GM18520 (cell line): ENCODE results near the gene CDS2.

Source experiments
- ATAC-seq: cut with Tn5 transposase; IDR thresholded peaks from one replicate; pipeline ENCODE4 v1.9.1; 2021; ENCODE audit not compliant: unreplicated experiment

Gene CDS2

DNA sequence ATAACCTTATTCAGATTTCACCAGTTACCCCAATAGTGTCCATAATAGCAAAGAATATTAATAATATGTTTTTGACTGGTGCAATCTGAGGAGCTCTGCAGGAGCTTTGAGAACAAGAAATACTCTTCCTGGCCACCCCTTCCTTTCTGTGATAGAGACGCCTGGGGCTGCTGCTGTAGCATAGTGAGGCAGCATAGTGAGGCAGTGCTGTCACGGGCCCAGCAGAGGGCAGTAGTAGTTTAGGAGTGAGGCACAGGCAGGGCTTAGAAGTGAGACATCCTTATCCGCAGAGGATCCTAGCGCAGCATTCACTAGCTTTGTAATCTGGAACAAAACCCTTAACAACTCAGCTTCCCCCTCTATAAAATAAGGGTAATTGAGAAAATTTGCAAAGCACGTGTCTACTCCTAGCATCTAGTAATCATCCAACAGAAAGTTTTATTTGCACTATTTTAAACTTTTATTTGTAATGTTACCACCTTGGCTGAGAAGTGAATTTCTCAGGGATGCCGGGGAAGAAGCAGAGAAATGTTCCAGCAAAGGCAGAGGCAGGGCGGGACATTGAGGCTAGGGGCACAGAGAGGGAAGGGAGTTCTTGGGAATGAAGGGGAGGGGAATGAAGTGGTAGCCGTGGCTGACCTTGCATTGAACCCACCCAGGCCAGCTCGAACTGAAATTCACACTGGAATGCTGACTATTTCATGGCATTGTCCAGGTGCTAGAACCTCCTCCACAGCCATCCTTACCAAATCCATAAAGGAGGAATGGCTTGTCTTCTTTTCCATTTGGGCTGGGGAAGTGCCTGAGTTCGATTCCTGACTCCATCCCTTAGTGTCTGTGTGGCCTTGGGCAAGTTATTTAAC, 78.8 kb downstream of the CDS2 start:
- ATAC-seq: no peak

DNA sequence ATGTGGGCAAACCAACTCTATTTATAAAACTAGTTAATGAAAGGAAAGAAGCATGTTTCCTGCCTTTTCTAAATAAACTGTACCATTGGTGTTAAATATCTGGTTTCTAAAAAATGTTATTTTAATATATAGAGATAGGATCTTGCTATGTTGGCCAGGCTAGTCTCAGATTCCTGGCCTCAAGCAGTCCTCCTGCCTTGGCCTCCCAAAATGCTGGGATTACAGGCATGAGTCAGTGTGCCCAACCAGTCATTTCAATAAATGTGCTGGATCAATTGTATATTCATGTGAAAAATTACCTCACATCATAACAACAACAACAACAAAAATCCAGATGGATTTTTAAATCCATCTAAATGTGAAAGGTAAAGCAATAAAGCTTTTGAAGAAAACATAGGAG, 80.3 kb downstream of the CDS2 start:
- no peak for ATAC-seq

DNA sequence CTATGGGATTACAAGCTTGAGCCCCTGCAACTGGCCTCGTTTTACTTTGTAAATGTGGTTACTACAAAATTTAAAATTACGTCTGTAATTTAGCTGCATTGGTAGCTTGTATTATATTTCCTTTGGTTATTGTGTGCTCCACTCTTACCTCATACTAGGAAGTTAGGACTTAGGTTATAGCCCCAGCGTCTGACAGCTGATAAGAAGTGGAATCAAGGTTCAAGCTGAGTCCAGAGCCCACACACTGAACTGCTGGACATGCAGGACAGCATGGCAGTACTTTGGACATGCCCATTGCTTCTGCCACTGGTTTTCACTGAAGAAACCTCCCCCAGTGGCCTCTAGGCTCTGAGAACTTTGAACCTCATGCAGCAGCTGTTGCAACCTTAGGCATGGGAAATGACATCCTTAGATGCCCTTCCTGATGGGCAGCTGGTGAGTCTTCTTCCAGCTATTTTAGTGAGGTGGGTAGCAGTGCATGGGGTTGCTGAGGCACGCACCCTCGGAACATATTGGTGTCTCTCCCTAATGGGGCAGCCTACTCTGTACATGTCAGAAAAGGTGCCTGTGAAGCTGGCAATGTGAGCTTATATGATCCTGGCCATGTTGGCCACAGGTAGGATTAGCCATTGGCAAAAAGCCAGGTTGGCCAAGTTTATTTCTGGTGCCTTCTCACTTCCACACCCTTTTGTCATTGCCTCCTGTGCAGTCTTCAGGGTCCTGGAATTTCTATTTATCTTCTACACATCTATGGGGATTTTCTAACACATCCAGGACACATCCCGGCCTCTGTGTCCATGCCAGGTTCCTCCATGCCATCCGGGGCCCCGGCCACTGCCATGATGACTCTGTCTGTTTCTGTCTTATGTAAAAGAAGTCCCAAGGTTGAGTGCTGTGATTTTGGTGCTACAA, 85.3 kb downstream of the CDS2 start:
- no peak for ATAC-seq

DNA sequence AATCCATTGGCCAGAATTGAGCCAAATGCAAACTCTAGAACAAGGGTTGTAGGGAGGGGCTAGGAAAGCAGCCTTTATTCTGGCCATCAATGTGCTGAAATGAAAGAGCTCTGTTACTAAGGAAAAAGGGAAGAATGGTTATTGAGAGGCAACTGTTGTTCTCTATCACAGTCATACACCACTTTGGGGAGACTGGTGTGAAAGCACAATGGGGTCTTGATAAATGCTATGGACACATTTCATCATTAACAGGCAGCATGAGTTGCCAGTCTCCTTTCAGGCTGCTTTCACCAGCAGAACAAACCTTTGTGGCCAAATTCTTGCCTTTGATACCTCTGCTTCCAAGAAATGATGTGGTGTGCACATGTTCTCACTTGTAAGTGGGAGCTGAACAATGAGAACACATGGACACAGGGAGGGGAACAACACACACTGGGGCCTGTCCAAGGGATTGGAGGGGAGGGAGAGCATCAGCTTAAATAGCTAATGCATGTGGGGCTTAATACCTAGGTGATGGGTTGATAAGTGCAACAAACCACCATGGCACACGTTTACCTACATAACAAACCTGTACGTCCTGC, 86.2 kb downstream of the CDS2 start:
- ATAC-seq: no peak

DNA sequence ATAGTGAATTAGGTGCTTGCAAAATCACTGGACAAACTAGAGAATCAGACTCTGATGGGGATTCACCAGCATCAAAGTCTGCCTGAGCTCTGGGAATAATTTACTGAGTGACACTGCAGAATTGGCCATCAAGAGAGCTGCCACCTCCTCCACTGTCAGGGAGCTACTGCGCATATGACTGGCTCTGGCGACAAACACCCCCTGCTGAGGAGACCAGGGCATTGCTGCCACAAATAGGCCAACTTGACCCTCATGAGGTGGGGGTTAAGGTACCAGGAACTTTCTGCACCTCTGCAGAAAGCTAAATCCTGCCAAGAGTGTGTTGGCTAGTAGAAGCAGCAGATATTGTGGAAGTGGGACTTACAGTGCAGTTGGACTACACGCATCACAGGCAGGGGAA, 88.0 kb downstream of the CDS2 start:
- no peak for ATAC-seq

DNA sequence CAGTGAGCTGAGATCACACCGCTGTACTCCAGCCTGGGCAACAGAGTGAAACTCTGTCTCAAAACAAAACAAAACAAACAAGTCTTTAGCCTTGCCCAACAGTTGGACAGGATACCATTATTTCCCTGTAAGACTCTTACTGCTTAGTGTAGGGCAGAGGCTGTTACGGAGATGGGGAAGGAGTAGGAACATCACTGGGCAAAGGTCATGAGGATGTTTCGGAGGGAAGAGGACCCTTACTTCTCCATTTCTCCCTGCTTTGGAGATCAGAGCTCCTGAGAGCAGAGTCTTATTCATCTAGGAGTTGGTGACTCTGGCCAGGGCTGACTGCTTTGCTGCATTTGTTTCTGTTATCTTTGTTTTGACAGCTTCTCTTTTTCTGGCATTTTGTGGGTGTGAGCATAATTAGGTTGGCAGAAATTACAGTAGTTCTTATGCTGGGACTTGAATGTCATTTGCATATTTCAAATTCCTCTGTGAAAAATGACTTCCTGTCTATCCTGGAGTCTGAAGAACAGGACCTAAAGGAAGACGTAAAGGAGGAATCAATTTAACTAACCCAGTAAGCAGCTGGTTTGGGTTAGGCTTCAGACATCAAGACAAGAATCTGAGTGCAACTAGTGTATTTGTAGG, 89.0 kb downstream of the CDS2 start:
- no peak for ATAC-seq

DNA sequence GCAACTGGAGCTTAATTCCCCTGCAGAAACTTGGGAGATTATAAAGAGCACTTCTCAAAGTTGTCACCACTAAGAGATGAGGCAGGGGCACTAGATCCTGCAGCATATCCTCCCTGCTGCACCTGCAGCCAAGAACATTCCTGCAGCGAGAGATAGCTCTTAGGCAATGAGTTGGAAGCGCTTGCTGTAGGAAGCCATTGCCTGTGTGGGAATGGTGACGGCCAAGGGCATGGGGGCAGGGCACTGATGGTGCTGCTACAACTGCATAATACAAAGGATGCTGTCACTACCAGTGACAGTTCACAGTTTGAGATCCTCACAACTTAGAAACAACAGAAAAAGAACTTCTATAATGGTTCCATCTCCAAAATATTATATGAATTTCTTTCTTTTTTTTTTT, 89.9 kb downstream of the CDS2 start:
- no peak for ATAC-seq

DNA sequence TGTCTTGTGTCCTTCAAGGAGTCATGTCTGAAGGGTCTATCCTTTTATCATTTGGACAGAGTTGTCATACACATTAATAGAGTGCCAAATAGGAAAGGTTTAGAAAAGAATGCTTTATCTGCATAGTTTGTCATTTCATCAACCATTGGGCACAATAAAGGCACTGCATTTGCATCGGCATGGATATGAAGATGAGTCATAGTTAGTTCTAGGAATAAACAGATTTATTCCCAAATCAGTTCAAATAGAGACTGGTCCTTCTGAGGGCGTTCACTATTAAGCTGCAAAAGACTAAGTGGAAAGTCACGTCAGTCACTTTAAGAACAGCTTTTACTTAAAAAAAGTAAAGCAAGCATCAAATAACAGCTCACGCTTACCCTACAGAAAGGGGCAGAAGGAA, 90.8 kb downstream of the CDS2 start:
- no peak for ATAC-seq

DNA sequence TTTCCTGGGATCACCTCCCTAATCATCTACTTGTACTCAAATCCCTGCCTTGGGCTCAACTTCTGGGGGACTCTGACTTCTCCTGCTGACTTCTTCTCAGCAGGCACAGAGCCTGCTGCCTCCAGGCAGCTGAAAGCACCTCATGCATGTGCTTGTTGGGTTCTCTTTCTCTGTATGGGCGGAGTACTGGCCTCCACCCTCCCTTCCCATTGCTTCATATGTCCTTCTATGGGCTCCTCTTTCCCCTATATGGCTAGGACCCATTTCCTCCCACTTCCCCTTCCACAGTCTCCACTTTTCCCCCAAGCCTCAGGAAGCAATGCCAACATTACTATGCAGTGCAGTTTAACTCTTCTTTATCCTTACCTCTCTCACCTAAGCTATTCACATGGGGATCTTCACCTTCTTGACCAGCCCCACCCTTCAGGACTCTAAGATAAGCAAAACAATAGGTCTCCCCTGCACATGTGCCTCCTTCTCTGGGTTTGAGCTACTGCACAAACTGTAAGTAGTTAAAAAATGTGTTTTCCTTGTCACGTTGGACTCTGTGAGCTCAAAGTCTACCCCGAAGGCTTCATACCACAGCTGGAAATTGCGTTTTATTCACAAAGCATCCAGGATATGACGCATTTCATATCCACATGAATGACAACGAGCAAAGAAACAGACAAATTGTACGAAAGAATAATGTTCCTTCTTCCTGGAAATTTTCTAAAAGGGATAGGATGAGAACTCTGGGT, 93.7 kb downstream of the CDS2 start:
- ATAC-seq: no peak

DNA sequence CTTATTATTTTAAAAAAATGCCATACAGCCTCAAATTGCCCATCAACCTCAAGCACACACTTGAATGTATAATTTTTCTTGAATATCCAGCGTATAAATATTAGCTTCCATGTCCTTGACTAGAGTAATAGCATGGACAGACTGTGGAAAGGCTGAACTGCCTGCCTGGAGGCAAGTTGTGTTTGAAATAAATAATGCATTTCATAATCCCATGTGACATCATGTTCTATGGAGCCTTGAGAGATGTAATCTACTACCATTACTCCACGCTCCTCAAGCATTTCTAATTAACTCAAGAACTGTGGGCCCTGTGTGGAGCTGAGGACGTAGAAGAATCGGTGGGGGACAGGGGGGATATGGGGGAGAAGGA, 94.2 kb downstream of the CDS2 start:
- no peak for ATAC-seq

DNA sequence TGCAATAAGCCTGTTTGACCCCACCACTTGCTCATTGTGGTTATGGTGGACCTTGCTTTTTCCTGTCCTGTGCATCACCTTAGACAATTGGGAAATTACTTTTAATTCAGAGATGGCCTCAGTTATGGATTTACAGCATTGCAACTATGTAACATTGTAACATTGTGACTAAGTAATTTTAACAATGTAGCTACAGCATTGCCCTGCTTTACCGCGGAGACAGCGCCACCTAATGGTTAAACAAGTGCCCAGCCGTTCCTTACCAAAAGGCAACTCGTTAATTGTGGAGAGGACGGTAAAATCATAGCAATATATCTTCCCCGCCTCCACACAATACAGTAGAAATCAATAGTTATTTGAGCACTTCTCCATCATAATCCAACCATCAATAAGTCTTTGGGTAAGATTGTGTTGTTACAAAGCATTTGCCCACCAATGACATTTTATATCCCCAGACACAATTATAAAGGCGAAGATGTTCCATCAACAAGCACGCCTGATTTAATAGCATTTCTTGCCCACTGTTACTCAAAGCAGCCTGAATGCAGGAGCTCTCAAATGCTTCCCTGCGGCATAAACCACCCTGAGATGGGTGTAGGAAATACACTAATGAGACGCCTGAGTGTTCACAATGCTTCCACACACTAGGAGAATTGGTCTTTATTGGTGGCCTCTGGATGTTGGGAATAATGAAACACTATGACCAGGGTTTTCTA, 96.3 kb downstream of the CDS2 start:
- ATAC-seq: no peak

DNA sequence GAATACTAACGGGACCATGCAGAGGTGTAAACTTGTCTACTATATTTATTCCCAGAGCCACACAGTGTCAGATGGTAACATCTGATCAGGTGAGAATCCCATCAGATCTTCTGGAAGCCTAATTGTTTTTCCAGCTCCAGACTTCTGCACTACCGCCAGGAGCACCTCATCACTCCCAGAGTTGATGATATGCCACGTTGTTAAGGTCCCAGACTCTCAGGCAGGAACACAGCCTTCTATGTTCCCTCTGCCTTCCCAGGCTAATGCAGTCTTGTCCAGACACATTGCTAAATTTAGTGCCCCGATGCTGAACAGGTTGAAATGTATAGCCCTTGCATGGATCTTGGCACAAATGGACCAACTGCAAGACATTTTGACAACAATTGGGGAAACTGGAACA, 103.7 kb downstream of the CDS2 start:
- ATAC-seq: no peak

DNA sequence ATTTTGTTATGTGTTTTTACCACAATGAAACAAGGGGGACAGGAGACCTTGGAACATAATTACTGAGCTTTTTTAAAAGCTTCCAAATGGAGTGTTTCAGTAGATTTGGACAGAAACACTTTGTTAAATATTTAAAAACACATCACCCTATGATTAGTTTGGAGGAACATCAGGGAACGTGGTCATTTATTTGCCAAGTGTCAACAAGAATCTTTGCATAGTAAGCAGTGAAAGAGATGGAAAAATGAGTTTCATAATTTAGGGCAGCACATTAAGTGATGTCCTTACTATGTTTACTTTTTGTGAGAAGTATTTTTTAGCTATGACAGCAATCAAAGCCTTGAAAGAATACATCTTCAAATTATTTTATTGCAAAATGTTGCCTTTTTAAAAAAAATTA, 107.3 kb downstream of the CDS2 start:
- ATAC-seq: no peak

DNA sequence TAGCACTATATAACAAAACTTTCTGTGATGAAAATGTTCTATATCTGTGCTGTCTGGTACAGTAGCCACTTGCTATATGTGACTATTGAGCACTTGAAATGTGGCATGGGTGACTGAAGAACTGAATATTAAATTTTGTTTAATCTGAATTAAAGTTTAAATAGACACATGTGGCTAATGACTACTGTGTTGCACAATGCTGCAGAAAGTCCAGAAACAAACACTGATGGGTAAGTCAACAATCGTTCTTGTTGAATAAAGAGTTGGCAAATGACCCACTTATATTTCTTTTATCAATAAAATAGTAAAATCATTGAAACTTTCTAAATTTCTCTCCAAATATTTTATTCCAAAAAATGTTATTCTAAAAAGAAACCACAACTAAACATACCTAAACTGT, 108.2 kb downstream of the CDS2 start:
- no peak for ATAC-seq
